Lower leg skin (tissue), 3 donors: ENCODE measurements around the gene LUZP1.

Source experiments
- CTCF ChIP-seq, 3 donors: fragments of 450-650 bp; IDR thresholded peaks; one replicate each; pipeline ENCODE4 v1.5.1; 2016; ENCODE audit warnings: antibody characterized with exemption in 3 of 3, mild to moderate bottlenecking in 3 of 3, moderate library complexity in 2 of 3
- POLR2A ChIP-seq, 2 donors: fragments of 450-650 bp; IDR thresholded peaks; one replicate each; pipeline ENCODE4 v1.6.1; 2016 to 2017; ENCODE audit warnings: antibody characterized with exemption in 2 of 2, mild to moderate bottlenecking in 1 of 2, moderate library complexity in 1 of 2

GRCh38 chr1:23215751-23216449, 47.2 kb upstream of the LUZP1 start:
- no peak for TF ChIP-seq POLR2A (IDR thresholded peaks at IDR 0.05)
- TF ChIP-seq CTCF (IDR thresholded peaks at IDR 0.05), result no peak
